Endothelial cell of umbilical vein (primary cell): Measurements from ENCODE around the gene RPS6KA1. TPM values are rescaled to one million over a fixed set of nuclear protein-coding genes. Genes with fewer than 3 reads are reported as not detected.

ENCODE experiments used
- BruUV-seq: library from RNA; stranded (reverse); fragments of 400-500 nt; replicated peaks from 2 replicates; lab custom pipeline; 2021; lab: Mats Ljungman, UMichigan
- CTCF ChIA-PET: fragments of 300-600, 350-600 bp; sonication (Branson Sonifier 250); formaldehyde crosslinking; loops from one replicate; lab custom pipeline; 2021; ENCODE audit warnings: antibody characterized with exemption, inconsistent platforms; lab: Charles Lee
- POLR2A ChIA-PET: fragments of 300-600, 350-600 bp; sonication (Branson Sonifier 250); formaldehyde crosslinking; loops from one replicate; lab custom pipeline; 2021; ENCODE audit warnings: antibody characterized with exemption, inconsistent platforms; lab: Charles Lee
- DNase-seq: peaks from one replicate; pipeline ENCODE4 v3.0.0-alpha.2; 2011; ENCODE audit warnings: low read depth, low spot score
- FAIRE-seq: peaks from 2 replicates; lab custom pipeline; 2011; peaks lifted over from hg19 to GRCh38; lab: Jason Lieb, UNC
- H2AFZ ChIP-seq: 2 replicates; pipeline ENCODE4 v1.6.0; 2012; ENCODE audit warnings: low read depth, low read length, control low read depth, inconsistent platforms
- H3K27ac ChIP-seq: 2 replicates; pipeline ENCODE4 v1.5.1; 2011; ENCODE audit warnings: low read depth, mild to moderate bottlenecking, control low read depth, low read length, moderate library complexity; ENCODE audit not compliant: insufficient read depth
- H3K27me3 ChIP-seq, 2 experiments: 2 replicates each; pipeline versions ENCODE4 v1.6.0 to v1.6.1; 2011; ENCODE audit warnings: low read length in 2 of 2, mixed read lengths in 1 of 2; ENCODE audit not compliant: control insufficient read depth in 2 of 2, insufficient read depth in 2 of 2
- H3K36me3 ChIP-seq, 2 experiments: 2 replicates in 1 of 2; 3 replicates in 1 of 2; pipeline ENCODE4 v1.5.1; 2011; ENCODE audit warnings: low read length in 2 of 2, mild to moderate bottlenecking in 1 of 2, moderate library complexity in 1 of 2; ENCODE audit not compliant: control insufficient read depth in 2 of 2, insufficient read depth in 2 of 2; ENCODE audit errors: extremely low read depth in 1 of 2
- H3K4me1 ChIP-seq: 3 replicates; pipeline ENCODE4 v1.5.1; 2011; ENCODE audit warnings: mild to moderate bottlenecking, low read length; ENCODE audit not compliant: control insufficient read depth, insufficient read depth; ENCODE audit errors: extremely low read depth
- H3K4me2 ChIP-seq: 2 replicates; pipeline ENCODE4 v1.6.1; 2011; ENCODE audit warnings: low read length, control low read depth, mixed read lengths; ENCODE audit not compliant: insufficient read depth
- H3K4me3 ChIP-seq, 3 experiments: fragments of 200-600 bp in 1 of 3; sonication (generic), shearing (Covaris generic) in 1 of 3; replicated peaks in 1 of 3; 2 replicates each; pipeline ENCODE4 v1.5.1; 2011 to 2016; ENCODE audit warnings: control low read depth in 3 of 3, low read length in 3 of 3, mild to moderate bottlenecking in 2 of 3, inconsistent platforms in 1 of 3, low read depth in 1 of 3, moderate library complexity in 1 of 3; ENCODE audit not compliant: insufficient read depth in 1 of 3
- H3K79me2 ChIP-seq: 2 replicates; pipeline ENCODE4 v1.6.0; 2012; ENCODE audit warnings: low read length, inconsistent platforms; ENCODE audit not compliant: control insufficient read depth, insufficient read depth
- H3K9ac ChIP-seq: replicated peaks from 2 replicates; pipeline ENCODE3; 2011; ENCODE audit warnings: low read length, control low read depth; ENCODE audit not compliant: insufficient read depth; ENCODE audit errors: extremely low read depth
- H3K9me1 ChIP-seq: replicated peaks from 3 replicates; pipeline ENCODE4 v1.6.0; 2011; ENCODE audit warnings: mild to moderate bottlenecking, low read length; ENCODE audit not compliant: control insufficient read depth, insufficient read depth; ENCODE audit errors: extremely low read depth
- H3K9me3 ChIP-seq: replicated peaks from 2 replicates; pipeline ENCODE4 v1.5.1; 2012; ENCODE audit warnings: low read length, inconsistent platforms; ENCODE audit not compliant: control insufficient read depth, insufficient read depth
- H4K20me1 ChIP-seq: replicated peaks from 2 replicates; pipeline ENCODE3; 2011; ENCODE audit warnings: mild to moderate bottlenecking, low read length; ENCODE audit not compliant: control insufficient read depth, insufficient read depth; ENCODE audit errors: extremely low read depth
- EZH2 ChIP-seq: IDR thresholded peaks from 2 replicates; pipeline ENCODE4 v1.6.1; 2012; ENCODE audit warnings: borderline replicate concordance, low read depth, mild to moderate bottlenecking, moderate library complexity, low read length, inconsistent platforms; ENCODE audit not compliant: severe bottlenecking
- FOS ChIP-seq: IDR thresholded peaks from 2 replicates; pipeline ENCODE4 v1.6.1; 2011; ENCODE audit warnings: mild to moderate bottlenecking, low read length, moderate library complexity, borderline replicate concordance; ENCODE audit not compliant: insufficient read depth
- GATA2 ChIP-seq: IDR thresholded peaks from 2 replicates; pipeline ENCODE4 v1.7.0; 2011; ENCODE audit warnings: low read depth, mild to moderate bottlenecking, moderate library complexity, mixed read lengths, low read length; ENCODE audit not compliant: insufficient read length, insufficient read depth
- JUN ChIP-seq: IDR thresholded peaks from 2 replicates; pipeline ENCODE4 v1.6.1; 2011; ENCODE audit warnings: borderline replicate concordance, low read depth; ENCODE audit not compliant: insufficient read length, insufficient read depth
- MYC ChIP-seq: IDR thresholded peaks from one replicate; pipeline ENCODE4 v1.6.1; 2011; ENCODE audit warnings: mild to moderate bottlenecking, low read depth, low read length
- POLR2A ChIP-seq: IDR thresholded peaks from 2 replicates; pipeline ENCODE4 v1.6.1; 2012; ENCODE audit warnings: low read depth, mild to moderate bottlenecking, control low read depth, low read length
- POLR2AphosphoS5 ChIP-seq: IDR thresholded peaks from 2 replicates; pipeline ENCODE4 v1.6.1; 2012; ENCODE audit warnings: low read depth, mild to moderate bottlenecking, control low read depth, low read length, moderate library complexity; ENCODE audit not compliant: insufficient read depth
- dilution Hi-C: fragments of 300-500 bp; cut with MboI; formaldehyde crosslinking; loops from one replicate; pipeline ENCODE4 v1.15.0; 2019; ENCODE audit warnings: low sequenced_read_pairs; ENCODE audit not compliant: extremely low pct_ligation_motif_present
- intact Hi-C: fragments of 100-400 bp; cut with micrococcal nuclease; formaldehyde crosslinking; loops from one replicate; pipeline ENCODE4 v1.10.0; 2022
- polyA plus RNA-seq, 4 experiments: library from polyadenylated mRNA; depleted of rRNA in 3 of 4; stranded (reverse) in 3 of 4; unstranded in 1 of 4; fragments of >200 nt; gene quantifications; 2 replicates each; pipeline versions ENCODE4 v1.2.1 to v1.2.3, GENCODE V29; 2011 to 2012; ENCODE audit warnings: missing spikeins in 1 of 4
- total RNA-seq: library from RNA; stranded (reverse); gene quantifications from 2 replicates; pipeline ENCODE4 v1.2.3, GENCODE V29; 2021
- TF ChIP-seq, protein P1 (sequence below), 2 donors: IDR thresholded peaks; 1 replicate in 1 of 2; 2 replicates in 1 of 2; pipeline ENCODE4 v1.5.1; 2011; ENCODE audit warnings: low read length in 2 of 2, mild to moderate bottlenecking in 2 of 2, moderate library complexity in 2 of 2, control low read depth in 1 of 2, inconsistent platforms in 1 of 2, low read depth in 1 of 2; ENCODE audit not compliant: insufficient read depth in 1 of 2; ENCODE audit errors: extremely low read depth in 1 of 2

The RPS6KA1 gene
- total and polyA plus RNA-seq, 2 donors (not counting 3 experiments of a cell fraction or from before 2014, with no cell fraction given): 6.7 to 15.5 TPM

DNA sequence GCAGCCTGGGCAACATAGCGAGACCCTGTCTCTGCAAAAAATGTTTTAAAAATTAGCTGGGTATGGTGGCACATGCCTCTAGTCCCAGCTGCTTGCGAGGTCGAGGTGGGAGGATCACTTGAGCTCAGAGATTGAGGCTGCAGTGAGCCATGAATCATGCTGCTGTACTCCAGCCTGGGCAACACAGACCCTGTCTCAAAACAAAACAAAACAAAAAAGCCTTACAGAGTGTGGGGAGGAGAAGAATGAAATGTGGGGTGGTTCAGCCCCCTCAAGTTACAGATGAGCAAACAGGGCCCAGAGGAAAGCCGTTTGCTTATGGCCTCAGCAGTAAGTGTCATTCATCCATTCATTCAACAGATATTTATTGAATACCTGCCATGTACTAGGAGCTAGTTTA, 40.7 kb downstream of the RPS6KA1 start:
- Histone ChIP-seq H3K9me1 (no peaks in the 10 kb centered on the region), H3K9me3 (no peaks in the 10 kb centered on the region), H3K79me2 (no peaks in the 10 kb centered on the region), H3K27ac (no peak overlapping the region), H3K9ac (no peak overlapping the region), H3K36me3 (no peaks in the 10 kb centered on the region), H2AFZ (no peak overlapping the region), H3K4me3 (no peak overlapping the region), H3K4me2 (no peak overlapping the region), H4K20me1 (no peaks in the 10 kb centered on the region), H3K27me3 (no peaks in the 10 kb centered on the region), H3K4me1 (no peaks in the 10 kb centered on the region)
- intact Hi-C loops (no loop called here), dilution Hi-C loops (no loop called here)
- FAIRE-seq: no peak
- TF ChIP-seq POLR2A: no peak
- TF ChIP-seq POLR2AphosphoS5: no peak
- TF ChIP-seq FOS: no peak
- no peak for TF ChIP-seq JUN
- no peak for TF ChIP-seq MYC
- TF ChIP-seq, protein P1, sequence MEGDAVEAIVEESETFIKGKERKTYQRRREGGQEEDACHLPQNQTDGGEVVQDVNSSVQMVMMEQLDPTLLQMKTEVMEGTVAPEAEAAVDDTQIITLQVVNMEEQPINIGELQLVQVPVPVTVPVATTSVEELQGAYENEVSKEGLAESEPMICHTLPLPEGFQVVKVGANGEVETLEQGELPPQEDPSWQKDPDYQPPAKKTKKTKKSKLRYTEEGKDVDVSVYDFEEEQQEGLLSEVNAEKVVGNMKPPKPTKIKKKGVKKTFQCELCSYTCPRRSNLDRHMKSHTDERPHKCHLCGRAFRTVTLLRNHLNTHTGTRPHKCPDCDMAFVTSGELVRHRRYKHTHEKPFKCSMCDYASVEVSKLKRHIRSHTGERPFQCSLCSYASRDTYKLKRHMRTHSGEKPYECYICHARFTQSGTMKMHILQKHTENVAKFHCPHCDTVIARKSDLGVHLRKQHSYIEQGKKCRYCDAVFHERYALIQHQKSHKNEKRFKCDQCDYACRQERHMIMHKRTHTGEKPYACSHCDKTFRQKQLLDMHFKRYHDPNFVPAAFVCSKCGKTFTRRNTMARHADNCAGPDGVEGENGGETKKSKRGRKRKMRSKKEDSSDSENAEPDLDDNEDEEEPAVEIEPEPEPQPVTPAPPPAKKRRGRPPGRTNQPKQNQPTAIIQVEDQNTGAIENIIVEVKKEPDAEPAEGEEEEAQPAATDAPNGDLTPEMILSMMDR (IDR thresholded peaks at IDR 0.05; ENCODE audit: extremely low read depth in 1 of 2, insufficient read depth in 1 of 2, low read depth in 1 of 2, low read length in 2 of 2): no peak
- TF ChIP-seq GATA2: no peak
- no peak for TF ChIP-seq EZH2
- BruUV-seq: no TSS peak
- no peak for DNase-seq
- ChIA-PET POLR2A (no interaction called here), CTCF (interaction anchor here (0.6 kb wide), 1 partner anchor 45 kb away, joined by 3 read pairs; no protein-coding TSS in a partner anchor)
